ENCODE measurements around the gene CELF5.

- TF ChIP-seq CTCF (IDR thresholded peaks at IDR 0.05 in 8 of 11, conservative IDR thresholded peaks at IDR 0.05 in 3 of 11): no peak
- TF ChIP-seq POLR2A (IDR thresholded peaks at IDR 0.05): no peak
- peak in 1 of 3 donors; percentile 28 for TF ChIP-seq POLR2AphosphoS5 (IDR thresholded peaks at IDR 0.05)
Measured at GRCh38 chr19:3187662-3188511, 36.6 kb upstream of the CELF5 start.
